Stimulated activated CD8-positive, alpha-beta memory T cell treated with anti-CD3 and anti-CD28 coated beads, Interleukin-7, amount 100 ng/mL, for 48 hours (primary cell): ENCODE measurements around the gene KCNN3.

Source experiments
- DNase-seq, 2 donors: peaks; one replicate each; pipeline ENCODE4 v3.0.0-alpha.2; 2020; ENCODE audit warnings: low read depth in 1 of 2; ENCODE audit errors: extremely low read depth in 1 of 2

The KCNN3 gene

GRCh38 chr1:154755858-154756730, 114.0 kb downstream of the KCNN3 start:
- no peak for DNase-seq

GRCh38 chr1:154753426-154753825, 116.7 kb downstream of the KCNN3 start:
- no peak for DNase-seq

GRCh38 chr1:154752273-154753030, 117.6 kb downstream of the KCNN3 start:
- no peak for DNase-seq

GRCh38 chr1:154751690-154752089, 118.4 kb downstream of the KCNN3 start:
- DNase-seq: no peak

GRCh38 chr1:154750681-154751665, 119.1 kb downstream of the KCNN3 start:
- DNase-seq: no peak

GRCh38 chr1:154749078-154749760, 120.9 kb downstream of the KCNN3 start:
- peak in 1 of 2 donors; percentile 53 for DNase-seq

GRCh38 chr1:154748405-154748775, 121.7 kb downstream of the KCNN3 start:
- DNase-seq: no peak

GRCh38 chr1:154747740-154748404, 122.2 kb downstream of the KCNN3 start:
- peak; percentile 39 to 69 for DNase-seq

GRCh38 chr1:154747380-154747739, 122.7 kb downstream of the KCNN3 start:
- no peak for DNase-seq

- DNase-seq: no peak
These were observed 123.3 kb downstream of the KCNN3 start for GRCh38 chr1:154746622-154747299.

GRCh38 chr1:154745750-154746425, 124.2 kb downstream of the KCNN3 start:
- DNase-seq: no peak

- DNase-seq: peak; percentile 30 to 52
These were observed 124.8 kb downstream of the KCNN3 start for GRCh38 chr1:154745286-154745731.

GRCh38 chr1:154744352-154745035, 125.6 kb downstream of the KCNN3 start:
- DNase-seq: no peak

- DNase-seq: no peak
These were observed 126.5 kb downstream of the KCNN3 start for GRCh38 chr1:154743526-154744036.

GRCh38 chr1:154742606-154743005, 127.5 kb downstream of the KCNN3 start:
- DNase-seq: no peak

- DNase-seq: no peak
These were observed 128.2 kb downstream of the KCNN3 start for GRCh38 chr1:154741741-154742495.

- DNase-seq: no peak
These were observed 128.8 kb downstream of the KCNN3 start for GRCh38 chr1:154741327-154741726.
